CD4-positive, alpha-beta memory T cell (primary cell): ENCODE data around the gene EFCAB11. TPM values are rescaled to one million over a fixed set of nuclear protein-coding genes. Genes with fewer than 3 reads are reported as not detected.

Experiments
- CTCF ChIA-PET: fragments of 350-600 bp; sonication (Branson Sonifier 250); formaldehyde crosslinking; loops from one replicate; lab custom pipeline; 2021; ENCODE audit warnings: inconsistent platforms; ENCODE audit not compliant: partially characterized antibody; lab: Charles Lee
- POLR2A ChIA-PET: fragments of 350-600 bp; sonication (Branson Sonifier 250); formaldehyde crosslinking; loops from one replicate; lab custom pipeline; 2021; ENCODE audit not compliant: partially characterized antibody; lab: Charles Lee
- DNase-seq, 5 donors: peaks; one replicate each; pipeline versions ENCODE4 v3.0.0 to v3.0.0-alpha.2; 2020 to 2022; ENCODE audit warnings: mixed read lengths in 1 of 5
- H3K27ac ChIP-seq: one replicate; pipeline ENCODE4 v1.7.0; 2013; ENCODE audit warnings: low read depth, low read length
- H3K27me3 ChIP-seq: 2 replicates; pipeline ENCODE4 v1.7.0; 2013; ENCODE audit warnings: mild to moderate bottlenecking, low read length, moderate library complexity; ENCODE audit not compliant: insufficient read depth
- H3K36me3 ChIP-seq: 2 replicates; pipeline ENCODE4 v1.7.0; 2013; ENCODE audit warnings: mild to moderate bottlenecking, low read length, moderate library complexity; ENCODE audit not compliant: insufficient read depth
- H3K4me1 ChIP-seq: 2 replicates; pipeline ENCODE4 v1.7.0; 2013; ENCODE audit warnings: mild to moderate bottlenecking, low read length, moderate library complexity; ENCODE audit not compliant: insufficient read depth
- H3K4me3 ChIP-seq, 2 donors: one replicate each; pipeline ENCODE4 v1.7.0; 2013; ENCODE audit warnings: low read length in 2 of 2, mild to moderate bottlenecking in 1 of 2
- H3K9me3 ChIP-seq, 2 donors: one replicate each; pipeline ENCODE4 v1.7.0; 2013; ENCODE audit warnings: low read length in 2 of 2, control low read depth in 1 of 2; ENCODE audit not compliant: control insufficient read depth in 1 of 2
- H3K27ac Mint-ChIP-seq, 7 donors: one replicate each; pipeline ENCODE4 v1.8.0; 2020 to 2021; ENCODE audit warnings: mixed read lengths in 7 of 7, mild to moderate bottlenecking in 6 of 7, inconsistent platforms in 3 of 7, moderate library complexity in 3 of 7
- H3K27me3 Mint-ChIP-seq, 2 donors: one replicate each; pipeline ENCODE4 v1.8.0; 2020 to 2021; ENCODE audit warnings: mixed read lengths in 2 of 2
- H3K36me3 Mint-ChIP-seq, 2 donors: one replicate each; pipeline ENCODE4 v1.8.0; 2020 to 2021; ENCODE audit warnings: mixed read lengths in 2 of 2, inconsistent platforms in 1 of 2, mild to moderate bottlenecking in 1 of 2
- H3K4me1 Mint-ChIP-seq, 4 donors: one replicate each; pipeline ENCODE4 v1.8.0; 2020 to 2021; ENCODE audit warnings: mixed read lengths in 4 of 4, mild to moderate bottlenecking in 1 of 4
- H3K4me3 Mint-ChIP-seq, 8 donors: one replicate each; pipeline ENCODE4 v1.8.0; 2020 to 2021; ENCODE audit warnings: mixed read lengths in 8 of 8, mild to moderate bottlenecking in 7 of 8, moderate library complexity in 6 of 8, inconsistent platforms in 3 of 8
- H3K9me3 Mint-ChIP-seq, 8 donors: one replicate each; pipeline ENCODE4 v1.8.0; 2020 to 2021; ENCODE audit warnings: mixed read lengths in 8 of 8, mild to moderate bottlenecking in 5 of 8, inconsistent platforms in 3 of 8, moderate library complexity in 1 of 8
- intact Hi-C: fragments of 100-400 bp; cut with micrococcal nuclease; formaldehyde crosslinking; loops from one replicate; pipeline ENCODE4 v1.15.1; 2023
- polyA plus RNA-seq, 2 donors: library from polyadenylated mRNA; unstranded; fragments of 300-500 nt; fragmentation: Illumina TruSeq; gene quantifications; one replicate each; pipeline ENCODE4 v1.2.3, GENCODE V29; 2021
- total RNA-seq, 2 experiments: library from RNA; stranded (reverse); gene quantifications; one replicate each; pipeline ENCODE4 v1.2.3, GENCODE V29; 2021

Gene EFCAB11
- total and polyA plus RNA-seq, 4 experiments from 2014 or later: 0.36 to 2.6 (median 1.9) TPM

GRCh38 chr14:89775946-89776345 lies 178.6 kb downstream of the EFCAB11 start:
- H3K27ac ChIP-seq: no peak overlapping the region
- H3K27me3 ChIP-seq: no peaks in the 10 kb centered on the region
- H3K36me3 ChIP-seq: no peaks in the 10 kb centered on the region
- Mint-ChIP-seq H3K4me3 (no peak overlapping the region), H3K27ac (no peak overlapping the region), H3K36me3 (no peaks in the 10 kb centered on the region), H3K4me1 (peaks cover 10 to 23% (median 15%) of the 10 kb centered on the region in 4 donors), H3K27me3 (no peaks in the 10 kb centered on the region), H3K9me3 (no peaks in the 10 kb centered on the region)
- H3K4me1 ChIP-seq: peaks cover 16% of the 10 kb centered on the region
- CTCF ChIA-PET: interaction anchor here (1.3 kb wide), 1 partner anchor 10 kb away, joined by 4 read pairs; no protein-coding TSS in a partner anchor
- H3K9me3 ChIP-seq: no peaks in the 10 kb centered on the region
- DNase-seq: no peak
- intact Hi-C loops: no loop called here
- POLR2A ChIA-PET: no interaction called here
- no peak overlapping the region for H3K4me3 ChIP-seq

- ChIA-PET CTCF (interaction anchor here (0.6 to 1.0 kb wide), 2 partner anchors 22 to 54 kb away, joined by 3 read pairs; no protein-coding TSS in a partner anchor), POLR2A (no interaction called here)
- H3K4me3 Mint-ChIP-seq: no peak overlapping the region
- peaks cover 10 to 23% (median 16%) of the 10 kb centered on the region in 4 donors for H3K4me1 Mint-ChIP-seq
- H3K9me3 Mint-ChIP-seq: no peaks in the 10 kb centered on the region
- H3K27ac Mint-ChIP-seq: no peak overlapping the region
- no peak overlapping the region for H3K4me3 ChIP-seq
- H3K27ac ChIP-seq: no peak overlapping the region
- peaks cover 16% of the 10 kb centered on the region for H3K4me1 ChIP-seq
- H3K36me3 ChIP-seq: no peaks in the 10 kb centered on the region
- H3K27me3 ChIP-seq: no peaks in the 10 kb centered on the region
- H3K27me3 Mint-ChIP-seq: no peaks in the 10 kb centered on the region
- intact Hi-C loops: no loop called here
- no peaks in the 10 kb centered on the region for H3K36me3 Mint-ChIP-seq
- no peaks in the 10 kb centered on the region for H3K9me3 ChIP-seq
- no peak for DNase-seq
These were observed 179.4 kb downstream of the EFCAB11 start for GRCh38 chr14:89775151-89775550.

- H3K27ac Mint-ChIP-seq: peak overlapping the region in 6 of 7 donors; percentile 7 to 85 (median 62)
- CTCF ChIA-PET: interaction anchor here (0.7 to 1.6 kb wide), 2 partner anchors 231 to 747 kb away, joined by 3 read pairs; no protein-coding TSS in a partner anchor
These were observed 180.8 kb downstream of the EFCAB11 start for GRCh38 chr14:89773644-89774316.

GRCh38 chr14:89773151-89773550 lies 181.4 kb downstream of the EFCAB11 start:
- peak overlapping the region in 2 of 7 donors; percentile 19 to 85 for H3K27ac Mint-ChIP-seq
- H3K4me3 ChIP-seq: no peak overlapping the region
- peaks cover 16% of the 10 kb centered on the region for H3K4me1 ChIP-seq
- H3K4me3 Mint-ChIP-seq: peak overlapping the region in 5 of 8 donors; percentile 64 to 81 (median 67)
- CTCF ChIA-PET: interaction anchor here (1.6 kb wide), 1 partner anchor 230 kb away, joined by 3 read pairs; no protein-coding TSS in a partner anchor
- DNase-seq: no peak
- no peaks in the 10 kb centered on the region for H3K9me3 ChIP-seq
- H3K27me3 ChIP-seq: no peaks in the 10 kb centered on the region
- H3K36me3 ChIP-seq: no peaks in the 10 kb centered on the region
- H3K36me3 Mint-ChIP-seq: no peaks in the 10 kb centered on the region
- intact Hi-C loops: no loop called here
- H3K9me3 Mint-ChIP-seq: no peaks in the 10 kb centered on the region
- no peak overlapping the region for H3K27ac ChIP-seq
- peaks cover 8 to 23% (median 16%) of the 10 kb centered on the region in 4 donors for H3K4me1 Mint-ChIP-seq
- POLR2A ChIA-PET: interaction anchor here (2.3 kb wide), 1 partner anchor 52 kb away, joined by 10 read pairs; no protein-coding TSS in a partner anchor
- H3K27me3 Mint-ChIP-seq: peaks cover 0 to 2% of the 10 kb centered on the region in 2 donors

More at GRCh38 chr14:89773644-89774316, 180.8 kb downstream of the EFCAB11 start:
- no peaks in the 10 kb centered on the region for H3K36me3 Mint-ChIP-seq
- peak overlapping the region in 7 of 8 donors; percentile 62 to 81 (median 67) for H3K4me3 Mint-ChIP-seq
- DNase-seq: peak; percentile 46 to 56 (median 49)
- Histone ChIP-seq H3K4me3 (peak overlapping the region in 1 of 2 donors; percentile 40), H3K27ac (no peak overlapping the region), H3K9me3 (no peaks in the 10 kb centered on the region), H3K27me3 (no peaks in the 10 kb centered on the region), H3K4me1 (peaks cover 16% of the 10 kb centered on the region), H3K36me3 (no peaks in the 10 kb centered on the region)
- POLR2A ChIA-PET: interaction anchor here (2.3 kb wide), 1 partner anchor 53 kb away, joined by 10 read pairs; no protein-coding TSS in a partner anchor
- peaks cover 0 to 2% of the 10 kb centered on the region in 2 donors for H3K27me3 Mint-ChIP-seq
- no peaks in the 10 kb centered on the region for H3K9me3 Mint-ChIP-seq
- H3K4me1 Mint-ChIP-seq: peaks cover 10 to 23% (median 16%) of the 10 kb centered on the region in 4 donors
- intact Hi-C loops: no loop called here

GRCh38 chr14:89771251-89771650 lies 183.3 kb downstream of the EFCAB11 start:
- peaks cover 19 to 39% (median 32%) of the 10 kb centered on the region in 4 donors for H3K4me1 Mint-ChIP-seq
- POLR2A ChIA-PET: no interaction called here
- Histone ChIP-seq H3K9me3 (no peaks in the 10 kb centered on the region), H3K27ac (no peak overlapping the region), H3K36me3 (no peaks in the 10 kb centered on the region), H3K4me3 (no peak overlapping the region), H3K27me3 (no peaks in the 10 kb centered on the region), H3K4me1 (peaks cover 26% of the 10 kb centered on the region)
- no peak overlapping the region for H3K4me3 Mint-ChIP-seq
- no peaks in the 10 kb centered on the region for H3K36me3 Mint-ChIP-seq
- DNase-seq: no peak
- intact Hi-C loops: no loop called here
- peaks cover 0 to 2% of the 10 kb centered on the region in 2 donors for H3K27me3 Mint-ChIP-seq
- H3K27ac Mint-ChIP-seq: no peak overlapping the region
- no peaks in the 10 kb centered on the region for H3K9me3 Mint-ChIP-seq
- CTCF ChIA-PET: interaction anchor here (1.2 kb wide), 1 partner anchor 594 kb away, joined by 4 read pairs; no protein-coding TSS in a partner anchor

GRCh38 chr14:89767861-89768268 lies 186.7 kb downstream of the EFCAB11 start:
- intact Hi-C loops: loop anchor here (1.0 to 5.0 kb wide), 8 partner anchors 47 to 741 kb away; partner anchors contain the start of gene FOXN3
- peaks cover 13 to 32% (median 25%) of the 10 kb centered on the region in 4 donors for H3K4me1 Mint-ChIP-seq
- DNase-seq: peak; percentile 64 to 69 (median 67)
- ChIA-PET CTCF (interaction anchor here (0.6 to 4.2 kb wide), 10 partner anchors 40 to 727 kb away, joined by 3 to 32 read pairs (median 3); no protein-coding TSS in a partner anchor), POLR2A (interaction anchor here (0.6 to 1.7 kb wide), 3 partner anchors 47 to 339 kb away, joined by 3 to 4 read pairs (median 4); no protein-coding TSS in a partner anchor)
- H3K36me3 ChIP-seq: no peaks in the 10 kb centered on the region
- no peak overlapping the region for H3K4me3 ChIP-seq
- H3K4me3 Mint-ChIP-seq: peak overlapping the region in 4 of 8 donors; percentile 51 to 62 (median 60)
- H3K4me1 ChIP-seq: peaks cover 9% of the 10 kb centered on the region
- no peaks in the 10 kb centered on the region for H3K27me3 ChIP-seq
- H3K9me3 ChIP-seq: no peaks in the 10 kb centered on the region
- peak overlapping the region in 2 of 7 donors; percentile 2 to 56 for H3K27ac Mint-ChIP-seq
- no peaks in the 10 kb centered on the region for H3K36me3 Mint-ChIP-seq
- H3K27me3 Mint-ChIP-seq: peaks cover 0 to 2% of the 10 kb centered on the region in 2 donors
- no peaks in the 10 kb centered on the region for H3K9me3 Mint-ChIP-seq
- no peak overlapping the region for H3K27ac ChIP-seq
